Measurements from ENCODE around the gene SLC24A4.

The SLC24A4 gene

GRCh38 chr14:92510972-92511371 lies 188.0 kb downstream of the SLC24A4 start:
- DNase-seq, result peak; percentile 12

DNA sequence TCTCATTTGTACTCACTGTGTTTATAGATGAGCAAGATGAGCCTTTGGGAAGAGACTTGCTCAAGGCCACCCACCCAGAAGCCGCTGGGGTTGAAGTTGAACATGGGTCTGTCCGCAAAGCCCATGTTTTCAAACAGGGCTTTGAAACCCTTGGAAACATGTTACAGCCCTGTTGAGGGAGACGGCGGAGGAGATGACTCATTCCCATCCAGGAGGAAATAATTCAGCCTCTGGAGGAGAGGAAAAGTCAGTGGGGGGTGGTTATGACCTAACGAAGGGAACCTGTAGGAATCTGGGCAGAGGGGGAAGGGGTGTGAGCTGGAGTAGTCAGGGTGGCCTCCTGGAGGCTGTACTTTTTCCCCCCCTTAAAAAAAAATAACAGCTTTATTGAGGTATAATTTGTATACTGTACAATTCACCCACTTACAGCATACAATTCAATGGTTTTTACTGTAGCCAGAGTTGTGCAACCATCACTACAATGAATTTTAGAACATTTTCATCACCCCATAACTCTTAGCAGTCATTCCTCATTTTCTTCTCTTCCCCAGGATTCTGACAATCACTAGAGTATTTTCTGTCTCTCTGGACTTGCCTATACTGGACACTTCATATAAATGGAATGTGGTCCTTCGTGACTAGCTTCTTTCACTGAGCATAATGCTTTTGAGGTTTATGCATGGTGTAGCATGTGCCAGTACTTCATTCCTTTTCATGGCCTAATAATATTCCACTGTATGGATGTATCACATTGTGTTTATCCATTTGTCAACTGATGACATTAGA lies 188.7 kb downstream of the SLC24A4 start:
- DNase-seq, result no peak

DNA sequence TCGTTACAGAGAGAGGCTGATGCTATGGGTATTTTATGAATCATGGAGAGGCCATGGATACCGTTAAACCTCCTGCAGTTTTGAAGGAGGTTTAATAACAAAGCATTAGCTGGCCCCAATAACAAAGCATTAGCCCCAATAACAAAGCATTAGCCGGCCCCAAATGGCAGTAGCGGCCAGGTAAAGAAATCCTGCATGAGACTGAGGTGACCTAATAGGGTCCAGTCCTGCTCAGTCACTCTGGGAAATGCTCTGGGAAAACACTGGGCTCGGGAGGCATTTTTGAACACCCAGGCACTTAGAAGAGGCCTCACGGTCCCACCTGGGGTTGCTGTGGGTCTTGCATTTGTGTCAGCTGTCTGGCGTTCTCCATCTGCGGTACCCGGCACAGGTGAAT lies 189.8 kb downstream of the SLC24A4 start:
- DNase-seq, result no peak

GRCh38 chr14:92513204-92513965 lies 190.4 kb downstream of the SLC24A4 start, which contains the start of gene RIN3:
TSS of gene RIN3 (plus strand) at chr14:92513781. CDS start at chr14:92513933, 152 bp downstream.
- peak; percentile 7 for DNase-seq

- no peak for DNase-seq
Measured at GRCh38 chr14:92513966-92514843, 191.2 kb downstream of the SLC24A4 start.

- DNase-seq, result no peak
Measured at GRCh38 chr14:92514844-92515514, 192.0 kb downstream of the SLC24A4 start.

DNA sequence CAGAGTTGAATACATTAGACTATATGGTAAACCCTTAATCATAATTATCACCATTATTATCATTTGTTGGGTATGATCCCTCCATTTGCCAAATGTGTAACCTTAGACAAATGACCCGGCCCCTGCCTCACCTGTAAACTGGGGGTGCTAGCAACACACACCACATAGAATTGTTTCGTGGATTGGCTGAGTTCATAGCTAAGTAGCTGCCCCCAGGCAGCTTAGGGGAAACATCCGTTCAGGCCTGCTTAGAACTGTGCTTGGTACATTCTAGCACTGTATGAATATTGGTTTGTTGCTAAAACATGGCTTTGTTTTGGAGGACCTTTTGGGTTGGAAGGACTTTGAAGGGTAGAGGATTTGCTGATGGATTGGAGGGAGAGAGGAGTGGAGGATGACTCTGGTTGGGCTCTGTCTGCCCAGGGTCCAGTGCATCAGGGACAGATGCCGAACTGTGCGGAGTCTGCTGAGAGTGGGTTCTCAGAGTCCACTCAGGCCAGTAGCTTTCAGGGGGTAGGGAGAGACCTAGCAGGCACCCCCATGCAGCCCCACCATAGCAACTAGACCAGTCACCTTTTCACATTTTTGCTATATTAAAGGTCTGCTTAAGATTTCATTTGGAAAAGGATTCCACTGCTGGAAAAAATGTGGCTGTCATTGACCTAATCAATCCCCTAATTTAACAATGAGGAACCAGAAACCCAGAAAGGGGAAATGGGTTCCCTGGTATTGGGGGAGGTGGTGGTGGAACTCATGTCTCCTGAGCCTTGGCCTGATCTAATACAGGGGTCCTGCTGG lies 192.8 kb downstream of the SLC24A4 start:
- no peak for DNase-seq

DNA sequence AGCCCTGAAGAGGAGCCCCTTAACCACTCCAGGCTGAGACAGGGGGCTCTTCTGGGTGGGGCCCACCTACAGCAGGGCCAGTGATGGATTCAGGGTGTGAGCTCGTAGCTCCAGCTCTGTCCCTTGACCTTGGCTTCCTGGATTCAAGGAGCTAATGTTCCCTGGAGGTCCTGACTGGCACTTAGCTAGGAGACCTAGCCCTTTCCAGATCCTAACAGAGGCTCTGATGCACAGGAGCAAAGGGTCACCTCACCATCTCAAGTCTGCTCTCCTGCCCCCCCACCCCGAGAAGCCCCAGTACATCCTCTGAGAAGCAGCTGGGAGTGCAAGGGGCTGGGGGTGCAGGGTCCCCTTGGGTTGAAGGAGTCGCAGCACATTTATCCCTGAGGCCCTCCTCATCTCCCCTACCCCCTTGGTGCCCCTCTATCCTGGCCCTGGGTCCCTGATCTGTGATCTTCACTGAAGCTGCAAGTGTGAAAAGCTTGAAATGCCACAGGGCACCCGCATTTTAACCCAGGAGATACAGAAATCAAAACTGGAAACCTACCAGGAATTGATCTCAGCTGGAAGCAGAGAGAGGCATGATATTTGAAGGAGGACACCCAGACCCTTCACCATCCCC lies 193.5 kb downstream of the SLC24A4 start:
- no peak for DNase-seq

- no peak for DNase-seq
Measured at GRCh38 chr14:92516966-92517506, 194.1 kb downstream of the SLC24A4 start.

DNA sequence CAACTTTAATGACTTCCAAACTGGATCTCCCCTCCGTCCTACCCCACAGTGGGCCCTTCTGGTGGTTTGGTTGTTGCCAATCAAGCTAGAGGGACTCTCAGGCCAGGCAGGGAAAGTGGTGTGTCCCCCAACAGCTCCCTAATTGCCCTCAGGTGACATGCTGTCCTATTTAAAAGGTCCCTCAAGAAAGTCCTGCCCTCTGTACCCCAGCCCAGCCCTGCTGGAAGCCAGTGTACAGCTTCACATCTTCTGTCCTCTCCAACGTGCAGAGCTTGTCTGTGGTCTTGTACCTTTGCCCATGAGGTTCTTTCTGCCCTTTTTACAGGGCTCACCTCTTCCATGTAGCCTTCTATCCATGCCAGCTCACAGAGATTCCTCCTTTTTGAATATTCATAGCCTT lies 194.8 kb downstream of the SLC24A4 start:
- no peak for DNase-seq

DNA sequence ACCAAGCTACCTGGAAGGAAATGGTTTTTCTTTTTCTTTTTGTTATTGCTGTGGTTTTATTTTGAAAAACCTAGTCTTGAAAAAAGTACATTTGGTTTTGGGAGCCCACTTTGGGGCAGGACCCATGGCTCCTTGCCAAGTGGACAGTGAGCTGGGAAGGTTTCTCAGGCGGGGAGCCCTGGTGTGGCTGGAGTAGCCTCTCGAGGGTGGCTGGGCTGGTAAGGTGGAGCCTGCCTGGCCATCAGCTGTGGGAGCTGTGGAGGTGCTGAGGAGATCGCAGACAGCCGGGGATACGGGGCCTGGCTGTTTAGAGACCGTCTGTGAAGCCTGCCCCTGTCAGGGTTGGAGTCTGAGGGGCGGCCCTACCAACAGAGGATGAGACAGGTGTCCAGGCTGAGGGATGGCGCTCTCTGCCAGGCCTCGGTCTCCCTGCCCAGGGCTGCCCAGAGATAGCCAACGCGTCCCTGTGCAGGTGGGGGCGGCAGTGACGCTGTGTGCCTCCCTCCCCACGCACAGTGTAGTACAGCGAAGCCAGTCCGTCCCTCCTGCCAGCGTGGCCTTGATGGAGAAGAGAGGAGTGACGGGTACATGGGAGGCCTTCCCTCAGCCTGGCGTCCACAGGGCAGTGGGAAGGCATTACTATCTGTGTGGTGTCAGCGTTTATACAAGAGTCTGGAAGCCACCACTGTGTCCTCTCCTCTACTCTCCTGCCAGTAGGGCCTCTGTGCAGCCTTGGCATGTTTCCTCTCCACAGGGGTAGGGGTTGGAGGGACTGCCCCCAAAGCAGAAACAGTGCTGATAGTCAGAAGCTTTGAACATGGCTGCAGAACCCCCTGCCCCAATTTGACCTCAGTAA lies 196.5 kb downstream of the SLC24A4 start:
- DNase-seq, result no peak

DNA sequence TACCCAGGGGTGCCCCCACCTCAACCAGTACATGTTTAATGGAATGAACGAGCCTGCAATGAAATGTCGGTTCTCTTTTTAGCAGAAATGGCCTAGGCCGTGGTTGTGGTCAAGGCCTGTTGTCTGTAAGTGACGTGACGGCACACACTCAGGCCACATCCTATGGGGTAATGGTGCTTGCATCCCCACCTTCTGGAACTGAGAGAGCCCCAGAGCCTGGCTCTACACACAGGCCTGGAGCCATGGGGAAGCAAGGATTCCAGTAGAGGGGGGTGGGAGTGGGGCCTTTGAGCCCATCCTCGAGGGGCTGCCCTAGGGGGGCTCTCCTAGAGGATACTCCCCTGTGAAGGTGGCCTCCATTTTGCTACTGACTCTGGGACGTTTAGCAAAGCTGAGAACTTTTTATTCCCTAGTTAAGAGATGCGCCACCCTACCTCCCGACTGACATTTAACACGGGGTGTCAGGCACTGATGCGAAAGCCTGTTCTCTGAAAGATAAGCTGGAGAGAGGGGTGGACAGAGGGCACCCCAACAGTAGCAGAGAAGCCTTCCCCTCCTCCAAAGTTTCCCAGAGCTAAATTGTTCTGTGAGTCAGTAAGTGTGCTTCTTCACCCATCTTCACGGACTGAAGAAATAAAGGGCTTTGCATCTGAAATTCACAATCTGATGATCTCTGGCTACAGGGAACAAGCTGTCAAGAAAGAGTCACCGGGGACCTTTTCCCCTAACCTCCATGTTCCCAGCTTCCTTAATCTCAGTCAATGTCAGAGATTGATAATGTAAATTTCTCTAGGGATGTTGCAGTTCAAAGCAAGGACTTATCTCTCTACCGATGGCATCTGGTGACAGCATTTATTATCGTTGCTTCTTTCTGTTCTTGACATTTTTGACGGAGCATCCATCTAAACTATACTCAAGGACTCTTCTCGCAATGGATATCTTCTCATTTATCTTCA lies 197.4 kb downstream of the SLC24A4 start:
- DNase-seq, result no peak

GRCh38 chr14:92521058-92521415 lies 198.1 kb downstream of the SLC24A4 start:
- no peak for DNase-seq

- no peak for DNase-seq
Measured at GRCh38 chr14:92523752-92524151, 200.8 kb downstream of the SLC24A4 start.

GRCh38 chr14:92524602-92525185 lies 201.7 kb downstream of the SLC24A4 start:
- DNase-seq, result no peak

DNA sequence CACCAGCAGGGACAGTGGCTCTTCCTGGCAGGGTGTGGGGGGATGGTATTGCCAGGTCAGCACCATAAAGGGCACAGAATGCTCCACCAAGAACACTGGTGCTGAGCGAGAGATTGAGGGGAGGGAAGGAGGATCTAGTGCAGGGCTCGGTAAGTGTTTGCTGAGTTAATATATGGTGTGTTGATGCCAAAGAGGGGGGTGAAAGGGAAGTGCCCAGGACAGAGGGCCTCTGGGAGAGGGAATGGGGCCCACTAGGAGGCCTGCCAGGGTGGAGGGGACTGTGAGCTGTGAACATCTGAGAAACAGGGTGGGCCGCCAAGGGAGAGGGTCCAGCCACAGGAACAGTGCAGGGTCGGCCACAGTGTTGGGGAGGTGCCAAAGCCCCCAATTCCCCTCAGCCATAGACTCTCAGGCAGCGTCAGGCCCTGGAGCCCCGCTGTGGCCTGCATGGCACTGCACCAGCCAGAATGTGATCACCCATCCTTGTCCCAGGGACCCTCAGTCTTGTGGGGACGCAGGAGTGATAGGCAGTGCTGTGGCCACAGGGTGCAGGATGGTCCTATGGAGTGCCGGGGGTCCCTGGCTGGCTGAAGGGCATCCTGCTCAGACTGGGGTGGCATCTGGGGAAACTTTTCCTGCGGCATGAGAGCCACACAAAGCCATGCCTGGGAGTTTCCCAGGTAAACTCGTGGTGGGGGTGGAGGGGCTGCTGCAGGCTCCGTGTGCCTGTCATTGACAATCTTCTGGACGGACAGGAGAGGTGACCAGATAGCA lies 202.5 kb downstream of the SLC24A4 start:
- DNase-seq, result no peak

DNA sequence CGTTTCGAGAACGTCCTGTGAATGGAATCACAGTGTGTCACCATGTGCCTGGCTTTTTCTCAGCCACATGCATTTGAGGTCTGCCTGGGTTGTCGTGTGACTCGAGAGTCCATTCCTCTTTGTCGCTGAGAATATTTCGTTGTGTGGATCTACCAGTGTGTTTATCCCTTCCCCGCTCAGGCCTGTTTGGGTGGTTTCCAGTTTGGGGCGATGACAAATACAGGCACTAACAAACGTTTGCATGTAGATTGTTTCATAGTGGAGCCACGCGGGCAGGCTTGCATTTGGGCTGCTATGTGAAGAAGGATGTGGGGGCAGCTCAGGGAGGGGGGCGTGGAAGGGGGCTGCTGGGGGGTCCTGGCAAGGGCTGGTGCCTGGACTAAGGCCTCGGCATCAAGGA lies 204.8 kb downstream of the SLC24A4 start:
- DNase-seq, result no peak

Measured in NCI-H748 treated with DMSO at 0.1 percent for 48 hours (cell line).